Progenitor cell of endocrine pancreas (in vitro differentiated cells): Measurements from ENCODE around the gene TRAK2. TPM values are rescaled to one million over a fixed set of nuclear protein-coding genes. Genes with fewer than 3 reads are reported as not detected.
"Not testable (repeated sequence)": the region's sequence is repeated elsewhere in the genome, so short reads cannot be mapped to it uniquely, and the experiment has no call there.

Experiments
- DNase-seq: peaks from one replicate; pipeline ENCODE4 v3.0.0; 2021; ENCODE audit warnings: low spot score; ENCODE audit not compliant: unreplicated experiment
- H3K27ac Mint-ChIP-seq: 2 replicates; pipeline ENCODE4 v1.8.0; 2021; ENCODE audit warnings: mild to moderate bottlenecking, moderate library complexity, mixed read lengths
- H3K27me3 Mint-ChIP-seq: 2 replicates; pipeline ENCODE4 v1.8.0; 2021; ENCODE audit warnings: mixed read lengths
- H3K36me3 Mint-ChIP-seq: 2 replicates; pipeline ENCODE4 v1.8.0; 2022; ENCODE audit warnings: mixed read lengths; ENCODE audit not compliant: insufficient read depth
- H3K4me1 Mint-ChIP-seq: 2 replicates; pipeline ENCODE4 v1.8.0; 2021; ENCODE audit warnings: low read depth, mixed read lengths
- H3K4me3 Mint-ChIP-seq: 2 replicates; pipeline ENCODE4 v1.8.0; 2021; ENCODE audit warnings: low read depth, mild to moderate bottlenecking, moderate library complexity, mixed read lengths
- H3K9me3 Mint-ChIP-seq: 2 replicates; pipeline ENCODE4 v1.8.0; 2021; ENCODE audit warnings: low read depth, mixed read lengths
- CTCF ChIP-seq: fragments of 200-600 bp; sonication (generic); IDR thresholded peaks from one replicate; pipeline ENCODE4 v1.5.0; 2021; ENCODE audit warnings: antibody characterized with exemption, mild to moderate bottlenecking; ENCODE audit not compliant: unreplicated experiment
- total RNA-seq: library from RNA; stranded (reverse); gene quantifications from 2 replicates; pipeline ENCODE4 v1.2.1, GENCODE V29; 2021

Gene TRAK2
- total RNA-seq, 1 donor from 2014 or later, result 18.2 TPM

GRCh38 chr2:201436141-201436540, 15.1 kb downstream of the TRAK2 start:
- Mint-ChIP-seq H3K4me1 (peaks cover 38% of the 10 kb centered on the region), H3K4me3 (no peak overlapping the region), H3K27me3 (no peaks in the 10 kb centered on the region), H3K27ac (no peak overlapping the region), H3K36me3 (peaks cover 5% of the 10 kb centered on the region), H3K9me3 (peaks cover 5% of the 10 kb centered on the region)
- no peak for TF ChIP-seq CTCF
- DNase-seq, result no peak

- TF ChIP-seq CTCF, result no peak
- H3K27ac Mint-ChIP-seq, result no peak overlapping the region
- peaks cover 21% of the 10 kb centered on the region for H3K9me3 Mint-ChIP-seq
- no peak for DNase-seq
- no peak overlapping the region for H3K4me3 Mint-ChIP-seq
- peaks cover 23% of the 10 kb centered on the region for H3K4me1 Mint-ChIP-seq
- peaks cover 24% of the 10 kb centered on the region for H3K36me3 Mint-ChIP-seq
- H3K27me3 Mint-ChIP-seq, result no peaks in the 10 kb centered on the region
Measured at GRCh38 chr2:201433394-201433995, 17.8 kb downstream of the TRAK2 start.

GRCh38 chr2:201432621-201433393, 18.5 kb downstream of the TRAK2 start:
- Mint-ChIP-seq H3K4me3 (no peak overlapping the region), H3K36me3 (peaks cover 26% of the 10 kb centered on the region), H3K27ac (peak overlapping the region; percentile 64), H3K4me1 (peaks cover 16% of the 10 kb centered on the region), H3K9me3 (peaks cover 24% of the 10 kb centered on the region), H3K27me3 (no peaks in the 10 kb centered on the region)
- no peak for DNase-seq
- TF ChIP-seq CTCF, result no peak

- no peak for TF ChIP-seq CTCF
- Mint-ChIP-seq H3K36me3 (peaks cover 26% of the 10 kb centered on the region), H3K4me1 (peaks cover 9% of the 10 kb centered on the region), H3K27me3 (no peaks in the 10 kb centered on the region), H3K4me3 (no peak overlapping the region), H3K9me3 (peaks cover 25% of the 10 kb centered on the region), H3K27ac (no peak overlapping the region)
- no peak for DNase-seq
Measured at GRCh38 chr2:201432038-201432620, 19.1 kb downstream of the TRAK2 start.

GRCh38 chr2:201430839-201431238, 20.4 kb downstream of the TRAK2 start:
- no peak overlapping the region for H3K27ac Mint-ChIP-seq
- no peak overlapping the region for H3K4me3 Mint-ChIP-seq
- no peak for TF ChIP-seq CTCF
- no peaks in the 10 kb centered on the region for H3K27me3 Mint-ChIP-seq
- DNase-seq, result no peak
- peaks cover 25% of the 10 kb centered on the region for H3K9me3 Mint-ChIP-seq
- peaks cover 26% of the 10 kb centered on the region for H3K36me3 Mint-ChIP-seq
- peaks cover 8% of the 10 kb centered on the region for H3K4me1 Mint-ChIP-seq

GRCh38 chr2:201430322-201430721, 20.9 kb downstream of the TRAK2 start:
- H3K27me3 Mint-ChIP-seq, H3K4me1 Mint-ChIP-seq, H3K27ac Mint-ChIP-seq, H3K4me3 Mint-ChIP-seq, DNase-seq: not testable (repeated sequence)
- Mint-ChIP-seq H3K9me3 (peaks cover 25% of the 10 kb centered on the region), H3K36me3 (peaks cover 26% of the 10 kb centered on the region)

- Mint-ChIP-seq H3K36me3 (peaks cover 26% of the 10 kb centered on the region), H3K9me3 (peaks cover 25% of the 10 kb centered on the region)
- not testable (repeated sequence) for DNase-seq, H3K4me3 Mint-ChIP-seq, H3K27me3 Mint-ChIP-seq, H3K27ac Mint-ChIP-seq, H3K4me1 Mint-ChIP-seq
Measured at GRCh38 chr2:201429835-201430234, 21.4 kb downstream of the TRAK2 start.

- Mint-ChIP-seq H3K9me3 (peaks cover 25% of the 10 kb centered on the region), H3K36me3 (peaks cover 26% of the 10 kb centered on the region)
- H3K4me3 Mint-ChIP-seq, H3K27me3 Mint-ChIP-seq, H3K27ac Mint-ChIP-seq, H3K4me1 Mint-ChIP-seq, DNase-seq: not testable (repeated sequence)
Measured at GRCh38 chr2:201428366-201428765, 22.9 kb downstream of the TRAK2 start.
